Astrocyte (in vitro differentiated cells and primary cell): ENCODE measurements around the gene OSBPL1A. TPM values are rescaled to one million over a fixed set of nuclear protein-coding genes. Genes with fewer than 3 reads are reported as not detected.

ENCODE experiments used
- DNase-seq: peaks from one replicate; pipeline ENCODE4 v3.0.0-alpha.2; 2010; ENCODE audit warnings: low read depth
- FAIRE-seq: peaks from 2 replicates; lab custom pipeline; 2011; peaks lifted over from hg19 to GRCh38; lab: Jason Lieb, UNC
- H2AFZ ChIP-seq: 2 replicates; pipeline ENCODE4 v1.6.0; 2012; ENCODE audit warnings: low read depth, low read length, inconsistent platforms
- H3K27ac ChIP-seq: 2 replicates; pipeline ENCODE4 v1.5.1; 2011; ENCODE audit warnings: low read depth, low read length, inconsistent platforms
- H3K27me3 ChIP-seq: 2 replicates; pipeline ENCODE4 v1.6.0; 2011; ENCODE audit warnings: low read length, inconsistent platforms; ENCODE audit not compliant: insufficient read depth
- H3K36me3 ChIP-seq: 2 replicates; pipeline ENCODE4 v1.5.1; 2011; ENCODE audit warnings: low read length, inconsistent platforms; ENCODE audit not compliant: insufficient read depth
- H3K4me1 ChIP-seq: 2 replicates; pipeline ENCODE4 v1.5.1; 2011; ENCODE audit warnings: low read length, inconsistent platforms; ENCODE audit not compliant: insufficient read depth
- H3K4me2 ChIP-seq: 2 replicates; pipeline ENCODE4 v1.6.0; 2012; ENCODE audit warnings: low read length, inconsistent platforms
- H3K4me3 ChIP-seq: 2 replicates; pipeline ENCODE4 v1.5.1; 2011; ENCODE audit warnings: low read depth, mild to moderate bottlenecking, low read length, inconsistent platforms; ENCODE audit not compliant: insufficient read depth
- H3K79me2 ChIP-seq: 2 replicates; pipeline ENCODE4 v1.6.0; 2012; ENCODE audit warnings: mild to moderate bottlenecking, low read length, inconsistent platforms; ENCODE audit not compliant: insufficient read depth
- H3K9ac ChIP-seq: 2 replicates; pipeline ENCODE4 v1.6.0; 2012; ENCODE audit warnings: mild to moderate bottlenecking, low read length, inconsistent platforms
- H3K9me3 ChIP-seq: 2 replicates; pipeline ENCODE4 v1.5.1; 2012; ENCODE audit warnings: low read depth, mild to moderate bottlenecking, low read length, inconsistent platforms; ENCODE audit not compliant: insufficient read depth
- H4K20me1 ChIP-seq: 2 replicates; pipeline ENCODE4 v1.6.0; 2012; ENCODE audit warnings: low read length, inconsistent platforms; ENCODE audit not compliant: insufficient read depth
- H3K27ac Mint-ChIP-seq: one replicate; pipeline ENCODE4 v1.8.0; 2021; ENCODE audit warnings: mild to moderate bottlenecking, mixed read lengths; ENCODE audit not compliant: unreplicated experiment
- H3K27me3 Mint-ChIP-seq: one replicate; pipeline ENCODE4 v1.8.0; 2021; ENCODE audit warnings: low read depth, mixed read lengths; ENCODE audit not compliant: unreplicated experiment
- H3K36me3 Mint-ChIP-seq: one replicate; pipeline ENCODE4 v1.8.0; 2021; ENCODE audit warnings: low read depth, mixed read lengths; ENCODE audit not compliant: unreplicated experiment
- H3K4me1 Mint-ChIP-seq: one replicate; pipeline ENCODE4 v1.8.0; 2021; ENCODE audit warnings: low read depth, mixed read lengths; ENCODE audit not compliant: unreplicated experiment
- H3K4me3 Mint-ChIP-seq: one replicate; pipeline ENCODE4 v1.8.0; 2021; ENCODE audit warnings: mild to moderate bottlenecking, moderate library complexity, mixed read lengths; ENCODE audit not compliant: unreplicated experiment
- H3K9me3 Mint-ChIP-seq: one replicate; pipeline ENCODE4 v1.8.0; 2021; ENCODE audit warnings: mild to moderate bottlenecking, mixed read lengths; ENCODE audit not compliant: unreplicated experiment
- CTCF ChIP-seq: IDR thresholded peaks from 2 replicates; pipeline ENCODE4 v1.5.1; 2011; ENCODE audit warnings: low read depth, mild to moderate bottlenecking, inconsistent platforms, low read length, moderate library complexity; ENCODE audit not compliant: insufficient read depth
- EZH2 ChIP-seq: IDR thresholded peaks from 2 replicates; pipeline ENCODE4 v1.6.1; 2012; ENCODE audit warnings: mild to moderate bottlenecking, low read length, inconsistent platforms; ENCODE audit not compliant: insufficient read depth
- total RNA-seq: library from RNA; stranded (reverse); gene quantifications from 2 replicates; pipeline ENCODE4 v1.2.1, GENCODE V29; 2021

OSBPL1A gene
- total RNA-seq, 1 donor from 2014 or later: 27.7 TPM

- Histone ChIP-seq H3K79me2 (no peaks in the 10 kb centered on the region), H2AFZ (no peak overlapping the region)
- FAIRE-seq: no peak
These were observed 43.3 kb downstream of the OSBPL1A start for GRCh38 chr18:24354278-24354677.

GRCh38 chr18:24346254-24346653 lies 51.4 kb downstream of the OSBPL1A start:
- no peak overlapping the region for H3K4me3 Mint-ChIP-seq
- H3K4me3 ChIP-seq: no peak overlapping the region
- H3K36me3 Mint-ChIP-seq: no peaks in the 10 kb centered on the region
- no peak overlapping the region for H3K9ac ChIP-seq
- no peak overlapping the region for H2AFZ ChIP-seq
- H3K4me2 ChIP-seq: no peak overlapping the region
- no peaks in the 10 kb centered on the region for H3K27me3 ChIP-seq
- H3K9me3 ChIP-seq: no peaks in the 10 kb centered on the region
- no peaks in the 10 kb centered on the region for H3K27me3 Mint-ChIP-seq
- H4K20me1 ChIP-seq: no peaks in the 10 kb centered on the region
- TF ChIP-seq EZH2: no peak
- no peak for TF ChIP-seq CTCF
- no peaks in the 10 kb centered on the region for H3K9me3 Mint-ChIP-seq
- no peaks in the 10 kb centered on the region for H3K36me3 ChIP-seq
- H3K27ac Mint-ChIP-seq: no peak overlapping the region
- no peaks in the 10 kb centered on the region for H3K4me1 Mint-ChIP-seq
- H3K4me1 ChIP-seq: no peaks in the 10 kb centered on the region
- no peak for DNase-seq
- H3K79me2 ChIP-seq: no peaks in the 10 kb centered on the region
- H3K27ac ChIP-seq: no peak overlapping the region
- FAIRE-seq: no peak

More at GRCh38 chr18:24354278-24354677, 43.3 kb downstream of the OSBPL1A start:
- H3K36me3 ChIP-seq: no peaks in the 10 kb centered on the region
- H3K4me2 ChIP-seq: no peak overlapping the region
- no peak for DNase-seq
- H3K36me3 Mint-ChIP-seq: no peaks in the 10 kb centered on the region
- TF ChIP-seq EZH2: no peak
- TF ChIP-seq CTCF: no peak
- H3K4me1 ChIP-seq: no peaks in the 10 kb centered on the region
- no peaks in the 10 kb centered on the region for H3K4me1 Mint-ChIP-seq
- peaks cover 3% of the 10 kb centered on the region for H3K9me3 Mint-ChIP-seq
- no peaks in the 10 kb centered on the region for H3K27me3 ChIP-seq
- H3K9me3 ChIP-seq: no peaks in the 10 kb centered on the region
- no peak overlapping the region for H3K27ac Mint-ChIP-seq
- no peaks in the 10 kb centered on the region for H3K27me3 Mint-ChIP-seq
- no peak overlapping the region for H3K4me3 Mint-ChIP-seq
- H3K4me3 ChIP-seq: no peak overlapping the region
- H3K27ac ChIP-seq: no peak overlapping the region
- no peaks in the 10 kb centered on the region for H4K20me1 ChIP-seq
- no peak overlapping the region for H3K9ac ChIP-seq

GRCh38 chr18:24344509-24344908 lies 53.1 kb downstream of the OSBPL1A start:
- H3K27ac ChIP-seq: no peak overlapping the region
- no peaks in the 10 kb centered on the region for H4K20me1 ChIP-seq
- H3K9me3 Mint-ChIP-seq: no peaks in the 10 kb centered on the region
- H3K9me3 ChIP-seq: no peaks in the 10 kb centered on the region
- H3K4me1 Mint-ChIP-seq: no peaks in the 10 kb centered on the region
- H3K79me2 ChIP-seq: no peaks in the 10 kb centered on the region
- TF ChIP-seq EZH2: no peak
- TF ChIP-seq CTCF: no peak
- H3K27ac Mint-ChIP-seq: no peak overlapping the region
- H3K36me3 ChIP-seq: no peaks in the 10 kb centered on the region
- no peaks in the 10 kb centered on the region for H3K36me3 Mint-ChIP-seq
- FAIRE-seq (no peak), DNase-seq (no peak)
- H3K27me3 Mint-ChIP-seq: no peaks in the 10 kb centered on the region
- no peak overlapping the region for H3K4me2 ChIP-seq
- H3K27me3 ChIP-seq: no peaks in the 10 kb centered on the region
- no peak overlapping the region for H3K9ac ChIP-seq
- no peak overlapping the region for H3K4me3 ChIP-seq
- no peak overlapping the region for H2AFZ ChIP-seq
- H3K4me3 Mint-ChIP-seq: no peak overlapping the region
- no peaks in the 10 kb centered on the region for H3K4me1 ChIP-seq
